HG02798 (cell line): Measurements from ENCODE around the gene PWWP2B.

ENCODE experiments used
- ATAC-seq: cut with Tn5 transposase; IDR thresholded peaks from one replicate; pipeline ENCODE4 v1.9.1; 2021; ENCODE audit warnings: mild to moderate bottlenecking; ENCODE audit not compliant: unreplicated experiment, poor library complexity

The PWWP2B gene

DNA sequence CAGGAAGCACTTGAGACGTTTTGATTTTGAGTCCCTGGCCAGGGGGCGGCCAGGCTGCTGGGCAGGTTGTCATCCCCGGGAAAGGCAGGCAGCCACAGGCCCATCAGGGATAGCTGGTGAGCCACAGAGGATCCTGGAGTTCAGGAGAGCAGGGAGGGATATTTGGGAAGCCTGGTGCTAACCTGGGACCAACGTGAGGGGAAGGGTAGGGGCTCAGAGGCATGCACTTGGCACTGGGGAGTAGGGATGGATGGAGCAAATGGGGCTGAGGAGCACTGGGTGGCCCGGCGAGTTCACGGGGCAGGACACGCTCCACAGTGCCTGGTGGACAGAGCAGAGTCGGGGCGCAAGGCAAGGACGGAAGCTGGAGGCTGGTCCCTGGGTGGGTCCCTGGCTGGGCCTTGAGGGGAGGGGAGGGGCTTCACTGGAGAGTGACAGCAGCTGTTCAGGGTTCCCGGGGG, 34.8 kb upstream of the PWWP2B start:
- no peak for ATAC-seq

GRCh38 chr10:132363376-132363775, 33.6 kb upstream of the PWWP2B start:
- ATAC-seq = no peak

DNA sequence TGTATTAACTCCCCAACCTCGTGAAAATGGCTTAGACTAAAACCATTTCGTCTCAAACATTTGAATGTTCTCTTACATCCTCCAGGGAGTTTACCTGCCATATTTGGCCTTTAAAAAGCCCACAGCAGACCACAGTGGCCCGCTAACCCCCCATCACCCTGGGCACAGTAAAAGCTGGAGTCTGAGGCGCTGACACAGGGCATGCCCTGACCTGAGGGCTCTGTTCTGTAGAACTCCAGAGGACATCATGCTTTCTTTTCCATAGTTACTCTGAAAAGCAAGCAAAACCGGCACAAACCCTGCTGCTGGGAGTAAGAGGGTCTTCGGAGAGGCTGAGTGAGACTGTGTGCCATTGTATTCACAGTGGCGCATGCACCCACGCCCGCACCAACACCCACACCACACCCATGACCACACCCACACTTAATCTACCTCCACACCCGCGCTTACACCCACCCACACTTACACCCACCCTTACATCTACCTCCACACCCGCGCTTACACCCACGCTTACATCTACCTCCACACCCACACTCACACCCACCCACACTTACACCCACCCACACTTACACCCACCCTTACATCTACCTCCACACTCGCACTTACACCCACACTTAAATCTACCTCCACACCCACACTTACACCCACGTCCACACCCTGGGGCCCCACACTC, 32.9 kb upstream of the PWWP2B start:
- ATAC-seq = no peak

- ATAC-seq = no peak
Measured at GRCh38 chr10:132364594-132364970, 32.4 kb upstream of the PWWP2B start.

- no peak for ATAC-seq
Measured at GRCh38 chr10:132365102-132365501, 31.9 kb upstream of the PWWP2B start.

DNA sequence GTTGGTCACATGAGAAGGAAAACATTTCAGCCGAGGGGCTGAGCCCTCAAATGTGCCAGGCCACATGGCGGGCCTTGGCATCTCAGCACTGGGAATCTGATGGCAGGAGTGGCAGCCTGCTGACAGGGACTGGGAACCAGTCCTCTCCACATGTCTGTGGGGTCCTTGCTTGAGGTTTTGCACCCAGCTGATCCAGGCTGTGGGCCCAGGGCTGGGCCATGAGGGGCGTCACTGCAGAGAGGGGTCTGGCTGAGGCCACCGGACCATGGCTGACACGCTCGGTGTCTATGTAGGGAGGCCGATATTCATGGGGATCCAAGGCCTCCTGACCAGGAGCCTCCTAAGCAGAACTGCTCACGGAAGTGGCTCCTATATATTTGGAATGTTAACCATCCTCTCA, 31.0 kb upstream of the PWWP2B start:
- ATAC-seq = no peak

GRCh38 chr10:132366499-132366898, 30.5 kb upstream of the PWWP2B start:
- no peak for ATAC-seq

DNA sequence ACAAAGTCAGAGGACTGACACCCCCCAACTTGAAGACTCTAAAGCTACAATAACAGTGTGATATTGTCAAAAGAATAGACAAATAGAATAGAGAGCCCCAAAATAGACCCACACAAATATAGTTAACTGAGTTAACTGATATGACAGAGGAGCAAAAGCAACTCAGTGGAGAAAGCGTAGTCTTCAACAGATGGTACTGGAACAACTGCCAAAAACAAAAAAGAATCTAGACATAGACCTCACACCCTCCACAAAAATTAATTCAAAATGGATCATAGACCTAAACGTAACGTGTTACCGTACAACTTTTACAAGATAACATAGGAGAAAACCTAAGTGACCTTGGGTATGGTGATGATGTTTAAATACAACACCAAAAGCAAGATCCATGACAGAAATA, 28.6 kb upstream of the PWWP2B start:
- no peak for ATAC-seq

- ATAC-seq = no peak
Measured at GRCh38 chr10:132368881-132369635, 27.9 kb upstream of the PWWP2B start.

GRCh38 chr10:132369636-132370185, 27.3 kb upstream of the PWWP2B start:
- no peak for ATAC-seq

DNA sequence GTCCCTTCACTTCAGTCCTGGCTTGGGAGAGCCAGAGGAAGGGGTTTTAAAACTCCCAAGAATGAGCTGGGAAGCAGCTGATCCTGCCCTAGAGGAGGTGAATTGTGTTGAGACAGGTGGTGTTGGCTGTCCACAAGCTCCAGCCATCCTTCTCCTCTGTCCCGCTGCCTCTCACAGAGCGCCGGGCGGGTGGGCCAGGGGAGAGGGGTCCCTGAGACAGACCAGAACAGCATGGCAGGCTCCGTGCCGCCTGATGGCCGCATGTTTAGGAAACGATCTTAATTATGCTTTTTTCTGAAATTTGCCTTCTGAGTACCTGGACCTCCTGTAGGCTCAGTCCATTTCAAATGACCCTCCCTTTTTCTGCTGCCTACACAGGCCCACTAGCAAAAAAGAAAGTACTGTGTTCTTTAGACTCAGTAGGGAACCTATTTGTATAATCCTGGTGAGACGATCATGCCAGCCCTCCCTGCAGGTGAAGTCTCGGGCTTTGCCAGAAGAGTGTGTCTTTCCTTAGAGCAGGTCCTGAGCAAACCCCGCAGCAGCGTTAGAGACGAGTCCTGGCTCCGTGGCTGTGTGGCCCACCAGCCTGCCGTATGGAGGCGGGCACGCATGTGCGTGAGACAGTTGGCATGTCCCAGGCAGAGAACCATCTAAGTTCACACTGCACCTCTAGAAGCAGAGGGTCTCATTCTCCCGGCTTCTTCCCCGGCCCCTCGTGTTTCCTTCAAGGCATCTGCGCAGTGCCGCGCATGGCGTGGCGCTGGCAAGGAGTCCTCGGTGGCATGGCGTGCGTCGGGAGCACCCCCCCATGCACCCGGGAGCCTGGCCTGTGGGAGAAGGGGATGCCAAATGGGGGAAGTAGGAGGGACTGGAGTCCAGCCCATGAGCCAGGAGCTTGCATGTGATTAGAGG, 26.3 kb upstream of the PWWP2B start:
- ATAC-seq = no peak

DNA sequence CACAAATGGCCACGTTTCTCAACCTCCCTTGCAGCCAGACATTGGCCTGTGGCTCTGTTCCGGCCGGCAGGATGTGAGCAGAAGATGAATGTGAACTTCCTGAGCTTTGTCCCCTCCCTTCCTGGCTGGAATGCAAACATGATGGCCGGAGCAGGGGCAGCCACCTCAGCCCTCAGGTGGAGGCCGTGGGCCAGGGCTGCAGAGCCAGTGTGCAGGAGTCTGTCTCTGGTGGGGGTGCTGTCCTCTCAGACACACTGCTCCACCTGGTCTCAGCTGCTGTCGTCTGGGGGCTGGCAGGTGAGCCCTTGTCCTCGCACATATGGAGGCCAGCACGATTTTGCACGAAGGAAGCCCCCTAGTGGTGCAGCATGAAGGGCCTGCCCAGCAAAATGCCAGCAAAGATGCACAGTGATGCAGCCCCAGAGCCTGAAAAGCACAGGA, 25.3 kb upstream of the PWWP2B start:
- ATAC-seq = no peak

GRCh38 chr10:132372516-132373095, 24.4 kb upstream of the PWWP2B start:
- ATAC-seq = no peak

- ATAC-seq = no peak
Measured at GRCh38 chr10:132373241-132373955, 23.6 kb upstream of the PWWP2B start.

DNA sequence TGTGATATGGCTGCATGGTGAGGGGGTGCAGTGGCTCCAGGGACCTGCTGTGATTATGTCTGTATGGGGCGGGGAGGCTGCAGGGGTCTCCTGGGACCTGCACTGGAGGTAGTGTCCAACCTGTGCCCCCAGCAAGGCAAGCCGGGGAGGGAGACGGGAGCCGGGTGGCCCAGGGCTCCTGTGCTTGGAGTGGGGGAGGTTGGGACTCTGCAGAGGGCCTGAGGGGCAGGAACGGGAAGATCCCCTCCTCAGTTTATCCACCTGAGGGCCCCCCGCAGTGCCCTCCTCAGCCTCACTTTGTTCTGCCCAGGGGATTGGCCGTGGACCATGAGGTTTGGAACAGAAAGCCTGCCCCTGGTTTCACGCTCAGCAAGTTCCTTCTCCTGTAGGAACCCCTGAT, 22.8 kb upstream of the PWWP2B start:
- ATAC-seq = no peak

GRCh38 chr10:132374612-132375011, 22.4 kb upstream of the PWWP2B start:
- no peak for ATAC-seq

- ATAC-seq = no peak
Measured at GRCh38 chr10:132375116-132375794, 21.7 kb upstream of the PWWP2B start.

DNA sequence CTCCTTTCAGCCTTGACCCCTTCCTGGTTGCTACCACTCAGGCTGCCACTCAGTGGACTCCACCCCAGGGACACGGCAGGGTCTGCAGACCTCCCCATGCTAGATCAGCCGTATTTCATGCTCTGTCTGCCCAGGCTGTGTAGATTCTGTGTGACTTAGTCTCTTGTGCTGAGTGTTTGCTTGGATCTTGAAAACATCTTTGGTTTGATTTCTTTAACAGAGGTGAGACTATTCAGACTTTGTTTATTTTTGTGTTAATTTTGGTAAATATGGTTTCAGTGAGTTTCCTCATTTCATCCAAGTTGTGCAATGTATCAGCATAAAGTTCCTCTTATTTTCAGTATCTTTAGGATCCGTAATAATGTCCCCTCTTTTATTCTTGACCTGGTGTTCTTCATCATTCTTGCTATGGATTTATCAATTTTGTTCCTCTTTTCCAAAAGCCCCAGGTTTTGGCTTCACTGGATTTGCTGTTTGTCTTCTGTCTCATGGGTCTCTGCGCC, 21.2 kb upstream of the PWWP2B start:
- no peak for ATAC-seq

- ATAC-seq = no peak
Measured at GRCh38 chr10:132376394-132376851, 20.6 kb upstream of the PWWP2B start.
